ENCODE measurements around the gene DNAJC22.
"Not testable (repeated sequence)": the region's sequence is repeated elsewhere in the genome, so short reads cannot be mapped to it uniquely, and the experiment has no call there.

The DNAJC22 gene

DNA sequence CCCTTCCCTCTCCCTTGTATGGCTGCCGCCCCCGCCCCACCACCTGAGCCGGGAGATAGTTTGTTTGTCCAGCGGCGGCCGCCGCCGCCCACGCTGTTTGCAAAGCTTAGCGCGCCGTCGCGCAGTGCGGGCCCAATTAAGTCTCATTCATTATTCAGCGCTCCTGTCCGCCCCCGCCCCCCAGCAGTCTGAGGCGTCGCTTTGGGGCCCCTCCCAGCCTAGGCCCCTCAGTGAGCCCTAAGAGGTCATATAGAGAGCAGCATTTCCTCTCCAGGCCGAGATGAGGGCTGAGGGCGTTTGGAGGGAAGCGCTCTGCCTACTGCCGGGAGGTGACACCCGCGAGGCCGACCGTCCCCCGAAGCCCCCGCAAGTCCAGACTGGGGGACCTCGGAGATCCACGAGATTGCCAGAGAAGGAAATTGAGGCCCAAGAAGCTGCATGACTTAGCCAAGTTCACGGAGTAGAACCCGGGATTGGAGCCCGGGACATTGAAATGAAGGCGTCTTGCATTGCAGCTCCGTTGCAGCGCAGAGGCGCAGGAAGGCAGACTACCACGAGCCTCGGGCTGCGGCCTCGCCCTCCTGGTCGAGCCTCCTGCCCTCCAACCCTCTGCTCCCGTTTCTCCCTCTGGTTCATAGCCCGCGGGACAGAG is at the start of gene DNAJC22:
Gene DNAJC22, plus strand, starts transcription at position 230 of the 652 bp plus-strand sequence. CDS start 1,985 bp downstream, outside the sequence.
- no peak for FAIRE-seq

DNA sequence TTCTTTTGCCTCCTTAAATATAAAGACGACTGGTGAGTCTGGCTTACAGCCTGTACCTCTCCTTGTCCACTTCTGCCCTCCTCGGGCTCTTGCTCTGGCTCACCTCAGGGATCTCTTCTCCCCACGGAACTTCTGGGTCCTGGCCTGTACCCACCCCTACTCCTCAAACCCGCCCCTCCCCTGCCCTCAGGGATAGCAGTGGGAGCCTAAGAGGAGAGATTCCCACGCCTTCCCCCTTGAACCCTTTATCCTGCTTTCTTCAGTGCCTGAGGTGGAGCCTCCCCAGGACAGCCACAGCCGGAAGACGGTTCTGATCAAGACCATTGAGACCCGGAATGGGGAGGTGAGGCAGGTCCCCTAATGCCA is 49.0 kb upstream of the DNAJC22 start:
- FAIRE-seq = no peak

DNA sequence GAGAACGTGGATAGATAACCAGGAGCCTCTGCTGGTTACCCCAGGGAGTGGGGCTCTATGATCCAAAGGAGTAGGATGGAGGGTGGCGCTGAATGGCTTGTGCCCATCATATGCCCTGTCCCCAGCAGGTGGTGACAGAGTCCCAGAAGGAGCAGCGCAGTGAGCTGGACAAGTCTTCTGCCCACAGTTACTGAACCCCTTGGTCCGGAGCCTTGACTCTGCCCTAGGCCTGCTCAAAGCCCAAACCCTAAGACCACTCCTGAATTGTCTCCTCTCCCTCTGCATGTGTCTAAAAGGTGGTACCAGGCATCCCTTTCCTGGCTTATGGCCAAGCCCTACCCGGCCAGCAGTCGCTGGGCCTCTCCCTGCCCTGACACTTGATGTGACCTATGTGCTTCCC is 48.5 kb upstream of the DNAJC22 start:
- no peak for FAIRE-seq

DNA sequence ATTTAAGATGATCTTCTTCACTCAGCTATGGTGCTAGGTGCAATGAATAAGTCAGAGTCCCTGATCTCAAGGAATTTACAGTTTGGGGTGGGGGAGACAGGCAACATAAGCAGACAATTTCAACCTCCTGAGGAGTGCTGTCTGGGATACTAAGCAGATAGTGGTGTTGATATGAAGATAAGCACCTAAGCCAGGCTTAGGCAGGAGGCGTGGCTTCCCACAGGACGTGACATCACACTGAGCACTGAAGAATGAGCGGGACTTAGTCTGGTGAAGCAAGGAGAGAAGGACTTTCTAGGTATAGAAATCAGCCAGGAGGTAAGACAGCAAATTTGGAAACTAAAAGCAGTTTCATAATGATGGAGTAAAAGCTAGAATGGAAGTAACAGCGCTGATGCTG is 44.9 kb upstream of the DNAJC22 start:
- no peak for FAIRE-seq

DNA sequence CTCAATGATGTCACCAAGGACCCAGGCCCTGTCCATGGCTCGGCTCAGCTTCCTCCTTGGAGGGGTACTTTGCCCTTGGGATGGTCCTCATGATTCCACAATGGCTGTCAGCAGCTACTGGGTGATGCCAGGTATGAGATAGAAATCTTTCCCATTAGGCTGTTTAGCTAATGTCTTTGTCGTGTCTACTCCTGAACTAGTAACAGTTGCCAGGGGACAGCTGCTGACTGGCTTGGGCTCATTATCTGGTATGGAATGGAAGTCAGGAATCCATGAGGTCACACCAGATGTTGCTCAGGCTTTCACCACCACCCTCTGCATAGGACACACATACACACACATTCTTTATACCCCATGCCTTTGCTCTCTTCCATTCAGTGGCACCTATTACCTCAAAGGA is 42.5 kb upstream of the DNAJC22 start:
- no peak for FAIRE-seq

DNA sequence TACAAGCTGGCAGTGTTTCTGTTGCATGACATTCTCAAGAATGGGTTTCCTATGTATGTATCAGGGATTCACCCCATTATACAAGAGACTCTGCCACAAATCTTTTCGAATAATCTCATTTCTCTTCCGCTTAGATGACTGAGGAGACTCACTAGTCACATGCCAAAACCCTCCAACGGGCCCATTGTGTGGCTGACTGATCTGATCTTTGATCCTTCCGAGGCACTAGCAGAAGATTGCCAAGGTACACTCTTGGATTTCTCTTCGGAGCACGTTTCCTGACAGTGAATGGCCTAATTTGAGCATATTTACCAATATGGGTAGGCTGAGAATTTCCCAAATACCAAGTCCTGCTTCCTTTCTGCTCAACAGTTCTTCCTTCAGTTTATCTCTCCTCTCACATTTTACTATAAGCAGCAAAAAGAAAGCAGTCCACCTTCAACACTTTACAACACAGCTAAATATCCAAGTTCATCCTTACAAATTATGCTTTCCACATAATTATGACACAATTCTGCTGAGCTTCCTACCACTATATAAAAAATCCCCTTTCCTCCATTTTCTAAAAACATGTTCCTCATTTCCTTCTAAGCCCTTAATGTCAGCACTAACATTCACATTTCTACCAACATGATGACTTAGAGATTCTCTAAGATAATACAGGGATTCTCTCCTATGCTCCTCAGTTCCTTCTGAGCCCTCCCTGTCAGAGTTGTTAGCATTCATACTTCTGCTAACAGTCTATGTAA is 40.8 kb upstream of the DNAJC22 start:
- FAIRE-seq = no peak

DNA sequence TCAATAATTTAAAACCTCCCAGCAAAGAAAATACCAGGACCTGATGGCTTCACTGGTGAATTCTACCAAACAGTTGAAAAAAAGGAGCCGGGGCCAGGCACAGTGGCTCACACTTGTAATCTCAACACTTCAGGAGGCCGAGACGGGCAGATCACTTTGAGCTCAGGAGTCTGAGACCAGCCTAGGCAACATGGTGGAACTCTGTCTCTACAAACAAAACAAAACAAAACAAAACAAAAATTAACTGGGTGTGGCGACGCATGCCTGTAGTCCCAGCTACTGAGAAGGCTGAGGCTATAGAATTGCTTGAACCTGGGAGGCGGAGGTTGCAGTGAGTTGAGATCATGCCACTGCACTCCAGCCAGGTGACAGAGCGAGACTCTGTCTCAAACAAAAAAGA is 37.3 kb upstream of the DNAJC22 start:
- FAIRE-seq = no peak

DNA sequence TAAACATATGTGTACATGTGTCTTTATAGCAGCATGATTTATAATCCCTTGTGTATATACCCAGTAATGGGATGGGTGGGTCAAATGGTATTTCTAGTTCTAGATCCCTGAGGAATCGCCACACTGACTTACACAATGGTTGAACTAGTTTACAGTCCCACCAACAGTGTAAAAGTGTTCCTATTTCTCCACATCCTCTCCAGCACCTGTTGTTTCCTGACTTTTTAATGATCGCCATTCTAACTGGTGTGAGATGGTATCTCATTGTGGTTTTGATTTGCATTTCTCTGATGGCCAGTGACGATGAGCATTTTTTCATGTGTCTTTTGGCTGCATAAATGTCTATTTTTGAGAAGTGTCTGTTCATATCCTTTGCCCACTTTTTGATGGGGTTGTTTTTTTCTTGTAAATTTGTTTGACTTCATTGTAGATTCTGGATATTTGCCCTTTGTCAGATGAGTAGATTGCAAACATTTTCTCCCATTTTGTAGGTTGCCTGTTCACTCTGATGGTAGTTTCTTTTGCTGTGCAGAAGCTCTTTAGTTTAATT is 36.2 kb upstream of the DNAJC22 start:
- FAIRE-seq = not testable (repeated sequence)

DNA sequence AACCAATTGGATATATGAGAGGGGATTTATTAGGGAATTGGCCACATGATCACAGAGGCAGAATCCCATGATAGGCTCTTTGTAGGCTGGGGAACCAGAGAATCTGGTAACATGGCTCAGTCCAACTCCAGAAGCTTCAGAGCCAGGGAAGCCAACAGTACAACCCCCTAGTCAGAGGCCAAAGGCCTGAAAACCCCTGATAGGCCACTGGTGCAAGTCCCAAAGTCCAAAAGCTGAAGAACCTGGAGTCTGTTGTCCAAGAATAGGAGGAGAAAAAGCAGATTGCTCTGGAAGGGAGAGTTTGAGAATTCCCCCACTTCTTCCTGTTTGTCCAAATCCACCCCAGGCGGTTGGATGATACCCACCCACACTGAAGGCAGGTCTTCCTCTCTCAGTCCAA is 31.9 kb upstream of the DNAJC22 start:
- no peak for FAIRE-seq

DNA sequence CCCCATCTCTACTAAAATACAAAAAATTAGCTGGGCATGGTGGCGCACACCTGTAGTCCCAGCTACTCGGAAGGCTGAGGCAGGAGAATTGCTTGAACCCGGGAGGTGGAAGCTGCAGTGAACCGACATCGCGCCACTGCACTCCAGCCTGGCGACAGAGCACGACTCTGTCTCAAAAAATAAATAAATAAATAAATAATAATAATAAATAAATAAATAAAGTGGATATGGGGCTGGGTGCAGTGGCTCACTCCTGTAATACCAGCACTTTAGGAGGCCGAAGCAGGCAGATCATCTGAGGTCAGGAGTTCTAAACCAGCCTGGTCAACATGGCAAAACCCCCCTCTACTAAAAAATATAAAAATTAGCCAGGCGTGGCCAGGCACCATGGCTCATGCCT is 29.6 kb upstream of the DNAJC22 start:
- FAIRE-seq = not testable (repeated sequence)

DNA sequence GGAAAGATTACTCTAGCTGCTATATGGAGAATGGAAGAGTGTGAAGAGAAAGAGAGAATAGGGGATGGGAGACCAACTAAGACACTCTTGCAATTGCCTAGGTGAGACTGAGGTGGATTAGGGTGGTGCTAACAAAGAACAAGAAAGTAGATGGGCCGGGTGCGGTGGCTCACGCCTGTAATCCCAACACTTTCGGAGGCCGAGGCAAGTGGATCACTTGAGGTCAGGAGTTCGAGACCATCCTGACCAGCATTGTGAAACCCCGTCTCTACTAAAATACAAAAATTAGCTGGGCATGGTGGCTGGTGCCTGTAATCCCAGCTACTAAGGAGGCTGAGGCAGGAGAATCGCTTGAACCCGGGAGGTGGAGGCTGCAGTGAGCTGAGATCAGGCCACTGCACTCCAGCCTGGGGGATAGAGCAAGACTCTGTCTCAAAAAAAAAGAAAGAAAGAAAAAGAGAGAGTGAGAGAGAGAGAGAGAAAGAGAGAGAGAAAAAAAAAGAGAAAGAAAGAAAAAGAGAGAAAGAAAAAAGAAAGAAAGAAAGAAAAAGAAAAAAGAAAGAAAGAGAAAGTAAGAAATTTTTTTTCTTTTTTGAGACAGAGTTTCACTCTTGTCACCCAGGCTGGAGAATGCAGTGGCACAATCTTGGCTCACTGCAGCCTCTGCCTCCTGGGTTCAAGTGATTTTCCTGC is 26.1 kb upstream of the DNAJC22 start:
- not testable (repeated sequence) for FAIRE-seq

DNA sequence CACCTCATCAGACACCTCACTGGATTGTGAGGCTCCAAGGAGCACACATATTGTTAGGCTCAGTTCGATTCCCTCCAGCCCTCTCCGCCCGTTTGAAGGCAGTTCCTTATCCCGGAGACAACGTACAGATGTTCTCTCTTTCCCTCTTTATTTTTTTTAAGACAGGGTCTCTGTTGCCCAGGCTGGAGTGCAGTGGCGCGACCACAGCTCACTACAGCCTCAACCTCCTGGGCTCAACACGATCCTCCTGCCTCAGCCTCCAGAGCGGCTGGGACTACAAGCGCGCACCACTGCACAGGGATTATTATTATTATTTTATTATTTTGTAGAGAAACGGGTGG is 24.4 kb upstream of the DNAJC22 start:
- FAIRE-seq = no peak

DNA sequence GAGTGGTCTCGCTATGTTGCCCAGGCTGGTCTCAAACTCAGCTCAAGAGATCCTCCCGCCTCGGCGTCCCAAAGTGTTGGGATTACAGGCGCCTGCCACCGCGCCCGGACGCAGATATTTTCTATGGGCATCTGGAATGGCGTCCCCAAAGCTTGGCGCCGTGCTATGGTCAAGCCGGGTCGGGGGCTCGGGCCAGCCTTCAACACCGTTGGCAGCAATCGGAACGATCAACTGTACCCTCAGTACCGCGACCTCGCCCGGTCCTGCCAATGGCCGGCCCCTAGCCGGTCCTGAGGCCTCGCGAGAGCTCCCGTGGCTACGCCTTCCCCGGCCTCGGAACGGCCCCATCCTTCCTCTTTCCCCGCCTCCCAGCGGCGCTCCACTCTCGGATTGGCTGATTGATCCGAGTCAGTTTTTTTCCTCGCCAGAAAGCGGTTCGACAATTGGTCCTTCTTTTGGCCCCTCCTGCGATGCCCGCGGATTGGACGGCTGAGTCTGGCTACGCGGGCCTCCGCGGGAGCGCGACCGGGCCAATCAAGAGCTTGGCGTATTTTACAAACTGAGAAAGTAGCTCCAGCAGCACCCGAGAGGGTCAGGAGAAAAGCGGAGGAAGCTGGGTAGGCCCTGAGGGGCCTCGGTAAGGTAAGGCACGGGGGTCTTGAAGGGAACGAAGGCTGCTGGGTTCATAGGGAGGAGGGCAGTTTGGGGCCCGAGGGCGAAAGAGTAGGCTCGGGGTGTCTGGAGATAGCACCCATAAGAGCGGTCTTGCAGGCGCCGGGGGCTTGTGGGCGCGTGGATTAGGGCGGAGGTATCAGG is 23.8 kb upstream of the DNAJC22 start, which contains the start of gene TROAP:
Gene TROAP, plus strand, starts transcription at position 548 of the 816 bp plus-strand sequence. CDS start 354 bp downstream, outside the sequence.
- FAIRE-seq = peak; percentile 83

DNA sequence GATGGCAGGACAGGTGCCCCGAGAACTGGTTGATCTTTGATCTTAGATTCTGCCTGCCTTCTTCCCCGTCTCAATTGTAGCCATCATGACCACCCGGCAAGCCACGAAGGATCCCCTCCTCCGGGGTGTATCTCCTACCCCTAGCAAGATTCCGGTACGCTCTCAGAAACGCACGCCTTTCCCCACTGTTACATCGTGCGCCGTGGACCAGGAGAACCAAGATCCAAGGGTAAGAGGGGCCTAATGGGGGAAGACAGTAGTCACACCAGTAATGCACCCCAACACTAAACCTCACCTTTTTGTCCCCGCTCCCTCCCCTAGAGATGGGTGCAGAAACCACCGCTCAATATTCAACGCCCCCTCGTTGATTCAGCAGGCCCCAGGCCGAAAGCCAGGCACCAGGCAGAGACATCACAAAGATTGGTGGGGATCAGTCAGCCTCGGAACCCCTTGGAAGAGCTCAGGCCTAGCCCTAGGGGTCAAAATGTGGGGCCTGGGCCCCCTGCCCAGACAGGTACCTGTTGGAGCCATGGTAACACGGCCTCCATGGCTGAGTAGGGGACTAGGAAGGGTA is 23.1 kb upstream of the DNAJC22 start:
- FAIRE-seq = no peak

DNA sequence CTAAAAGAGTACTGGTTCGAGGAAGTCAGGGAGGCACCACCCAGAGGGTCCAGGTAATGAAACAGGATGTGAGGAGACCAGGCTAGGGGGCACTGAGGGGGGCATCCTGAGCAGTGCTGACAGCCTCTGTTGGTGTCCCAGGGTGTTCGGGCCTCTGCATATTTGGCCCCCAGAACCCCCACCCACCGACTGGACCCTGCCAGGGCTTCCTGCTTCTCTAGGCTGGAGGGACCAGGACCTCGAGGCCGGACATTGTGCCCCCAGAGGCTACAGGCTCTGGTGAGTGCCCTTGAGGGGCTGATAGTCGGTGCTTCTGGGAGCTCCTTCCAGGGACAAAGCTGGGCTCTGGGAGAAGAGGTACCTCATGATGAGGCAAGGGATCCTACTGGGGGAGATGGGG is 21.1 kb upstream of the DNAJC22 start:
- FAIRE-seq = no peak

DNA sequence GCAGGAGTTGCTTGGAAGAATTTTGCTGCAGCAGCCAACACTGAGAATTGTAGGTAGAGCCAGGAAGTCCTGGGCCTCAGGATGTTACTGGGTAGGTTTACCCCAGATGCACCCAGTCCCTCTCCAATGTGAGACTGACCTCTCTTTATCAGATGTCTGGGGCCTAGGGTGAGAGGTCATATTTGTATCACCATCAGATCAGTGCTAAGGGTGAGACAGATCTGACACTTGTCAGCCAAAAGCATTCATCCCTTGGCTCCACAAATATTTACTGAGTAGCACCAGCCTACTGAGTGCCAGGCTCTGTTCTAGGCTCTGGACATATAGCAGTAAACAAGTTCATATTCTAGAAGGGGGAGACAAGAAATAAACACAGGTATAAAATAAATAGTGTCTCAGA is 19.3 kb upstream of the DNAJC22 start:
- no peak for FAIRE-seq

DNA sequence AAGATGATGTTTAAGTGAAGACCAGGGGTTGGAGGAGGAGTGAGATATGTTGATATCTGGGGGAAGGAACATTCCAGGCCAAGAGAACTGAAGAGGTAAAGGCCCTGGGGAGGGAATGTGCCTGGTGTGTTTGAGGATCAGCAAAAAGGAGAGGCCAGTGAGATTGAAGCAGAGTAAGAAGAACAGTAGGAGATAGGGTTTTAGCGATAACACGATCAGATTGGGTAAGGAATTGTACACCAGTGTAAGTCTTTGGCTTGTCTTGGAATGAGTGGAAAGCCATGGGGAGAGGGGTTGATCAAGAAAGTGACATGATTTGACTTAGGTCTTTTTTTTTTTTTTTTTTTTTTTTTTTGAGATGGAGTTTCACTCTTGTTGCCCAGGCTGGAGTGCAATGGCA is 18.8 kb upstream of the DNAJC22 start:
- FAIRE-seq = no peak

DNA sequence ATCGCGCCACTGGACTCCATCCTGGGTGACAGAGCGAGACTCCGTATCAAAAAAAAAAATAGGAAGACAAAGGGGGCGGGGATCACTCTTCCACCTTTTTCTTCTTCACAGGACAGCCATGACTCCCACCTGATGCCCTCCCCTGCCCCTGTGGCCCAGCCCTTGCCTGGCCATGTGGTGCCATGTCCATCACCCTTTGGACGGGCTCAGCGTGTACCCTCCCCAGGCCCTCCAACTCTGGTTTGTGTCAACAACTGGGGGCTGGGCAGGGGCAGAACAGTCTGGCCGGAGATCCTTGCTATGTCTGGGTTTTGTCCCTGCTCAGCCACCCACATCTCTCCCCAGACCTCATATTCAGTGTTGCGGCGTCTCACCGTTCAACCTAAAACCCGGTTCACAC is 17.9 kb upstream of the DNAJC22 start:
- FAIRE-seq = no peak

DNA sequence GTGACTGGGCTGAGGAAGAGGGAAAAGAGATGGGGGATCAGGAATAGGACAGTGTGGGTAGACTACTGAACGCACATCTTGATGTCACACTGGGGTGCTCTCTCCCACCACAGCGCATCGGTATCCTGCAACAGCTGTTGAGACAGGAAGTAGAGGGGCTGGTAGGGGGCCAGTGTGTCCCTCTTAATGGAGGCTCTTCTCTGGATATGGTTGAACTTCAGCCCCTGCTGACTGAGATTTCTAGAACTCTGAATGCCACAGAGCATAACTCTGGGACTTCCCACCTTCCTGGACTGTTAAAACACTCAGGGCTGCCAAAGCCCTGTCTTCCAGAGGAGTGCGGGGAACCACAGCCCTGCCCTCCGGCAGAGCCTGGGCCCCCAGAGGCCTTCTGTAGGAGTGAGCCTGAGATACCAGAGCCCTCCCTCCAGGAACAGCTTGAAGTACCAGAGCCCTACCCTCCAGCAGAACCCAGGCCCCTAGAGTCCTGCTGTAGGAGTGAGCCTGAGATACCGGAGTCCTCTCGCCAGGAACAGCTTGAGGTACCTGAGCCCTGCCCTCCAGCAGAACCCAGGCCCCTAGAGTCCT is 16.6 kb upstream of the DNAJC22 start:
- no peak for FAIRE-seq

DNA sequence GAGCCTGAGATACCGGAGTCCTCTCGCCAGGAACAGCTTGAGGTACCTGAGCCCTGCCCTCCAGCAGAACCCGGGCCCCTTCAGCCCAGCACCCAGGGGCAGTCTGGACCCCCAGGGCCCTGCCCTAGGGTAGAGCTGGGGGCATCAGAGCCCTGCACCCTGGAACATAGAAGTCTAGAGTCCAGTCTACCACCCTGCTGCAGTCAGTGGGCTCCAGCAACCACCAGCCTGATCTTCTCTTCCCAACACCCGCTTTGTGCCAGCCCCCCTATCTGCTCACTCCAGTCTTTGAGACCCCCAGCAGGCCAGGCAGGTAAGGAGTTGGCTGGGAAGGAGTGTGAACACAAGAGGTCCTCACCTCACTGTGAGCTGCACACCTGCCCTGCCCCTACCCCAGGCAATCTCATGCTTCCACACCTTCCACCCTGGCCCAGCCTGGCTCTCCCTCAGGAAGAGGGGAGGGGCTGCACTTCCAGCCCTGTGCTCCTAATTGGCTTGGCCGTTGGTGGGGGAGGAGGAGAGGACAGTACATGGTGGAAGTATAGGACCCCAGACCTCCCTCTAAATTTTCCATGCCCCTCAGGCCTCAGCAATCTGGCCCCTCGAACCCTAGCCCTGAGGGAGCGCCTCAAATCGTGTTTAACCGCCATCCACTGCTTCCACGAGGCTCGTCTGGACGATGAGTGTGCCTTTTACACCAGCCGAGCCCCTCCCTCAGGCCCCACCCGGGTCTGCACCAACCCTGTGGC is 15.9 kb upstream of the DNAJC22 start:
- no peak for FAIRE-seq
